ENCODE data around the gene TRABD2A. TPM values are rescaled to one million over a fixed set of nuclear protein-coding genes. Genes with fewer than 3 reads are reported as not detected.

TRABD2A gene
- total and polyA plus RNA-seq, 9 of the 15 experiments (the other 6 are each of a cell fraction or from before 2014, with no cell fraction given) = 0.07 to 0.45 (median 0.25) TPM

- TF ChIP-seq TFE3 (CRISPR knock-in tag; IDR thresholded peaks at IDR 0.05) (no peak), ZNF277 (CRISPR knock-in tag; IDR thresholded peaks at IDR 0.05; ENCODE audit: borderline replicate concordance) (no peak), WHSC1 (IDR thresholded peaks at IDR 0.05; ENCODE audit: low read length) (no peak), ZEB2 (IDR thresholded peaks at IDR 0.05) (no peak), ZNF449 (CRISPR knock-in tag; IDR thresholded peaks at IDR 0.05) (no peak), HDAC2 (IDR thresholded peaks at IDR 0.05) (no peak), MECOM (CRISPR knock-in tag; IDR thresholded peaks at IDR 0.05) (no peak), BACH1 (tag; IDR thresholded peaks at IDR 0.05) (peak; percentile 58; the same call in 1 of the 2 replicates), TCF7L2 (IDR thresholded peaks at IDR 0.05; ENCODE audit: low read depth, low read length) (no peak), ZNF518B (CRISPR knock-in tag; IDR thresholded peaks at IDR 0.05) (no peak), ZNF175 (CRISPR knock-in tag; IDR thresholded peaks at IDR 0.05; ENCODE audit: low read depth) (peak; percentile 62; the same call in 1 of the 2 replicates), MNT (conservative IDR thresholded peaks at IDR 0.05) (no peak), HNRNPH1 (optimal IDR thresholded peaks at IDR 0.05; ENCODE audit: low read depth, low read length) (no peak), PYGO2 (tag; IDR thresholded peaks at IDR 0.05) (no peak), ARNT (IDR thresholded peaks at IDR 0.05) (no peak), NFIX (CRISPR knock-in tag; IDR thresholded peaks at IDR 0.05; ENCODE audit: low read depth) (no peak), SIRT6 (IDR thresholded peaks at IDR 0.05; ENCODE audit: low read depth, low read length) (no peak), HDGF (IDR thresholded peaks at IDR 0.05) (no peak), NR2C1 (IDR thresholded peaks at IDR 0.05) (peak; percentile 47; the same call in 1 of the 2 replicates), NR2C1 (tag; IDR thresholded peaks at IDR 0.05) (peak; percentile 79), ZNF75A (CRISPR knock-in tag; IDR thresholded peaks at IDR 0.05) (no peak)
Measured at GRCh38 chr2:84856787-84857186, 24.1 kb downstream of the TRABD2A start (continued).
